PC-9 (cell line): ENCODE measurements around the gene IL1R2.

ENCODE experiments used
- EZH2 ChIP-seq: fragments of 200-600 bp; sonication (generic); IDR thresholded peaks from 2 replicates; pipeline ENCODE4 v1.8.0; 2017; ENCODE audit warnings: antibody characterized with exemption, low read depth
- TF ChIP-seq, protein P1 (sequence below): fragments of 200-600 bp; sonication (generic); conservative IDR thresholded peaks from 2 replicates; pipeline ENCODE4 v1.6.1; 2017; ENCODE audit warnings: mixed run types, antibody characterized with exemption, mild to moderate bottlenecking, moderate library complexity

DNA sequence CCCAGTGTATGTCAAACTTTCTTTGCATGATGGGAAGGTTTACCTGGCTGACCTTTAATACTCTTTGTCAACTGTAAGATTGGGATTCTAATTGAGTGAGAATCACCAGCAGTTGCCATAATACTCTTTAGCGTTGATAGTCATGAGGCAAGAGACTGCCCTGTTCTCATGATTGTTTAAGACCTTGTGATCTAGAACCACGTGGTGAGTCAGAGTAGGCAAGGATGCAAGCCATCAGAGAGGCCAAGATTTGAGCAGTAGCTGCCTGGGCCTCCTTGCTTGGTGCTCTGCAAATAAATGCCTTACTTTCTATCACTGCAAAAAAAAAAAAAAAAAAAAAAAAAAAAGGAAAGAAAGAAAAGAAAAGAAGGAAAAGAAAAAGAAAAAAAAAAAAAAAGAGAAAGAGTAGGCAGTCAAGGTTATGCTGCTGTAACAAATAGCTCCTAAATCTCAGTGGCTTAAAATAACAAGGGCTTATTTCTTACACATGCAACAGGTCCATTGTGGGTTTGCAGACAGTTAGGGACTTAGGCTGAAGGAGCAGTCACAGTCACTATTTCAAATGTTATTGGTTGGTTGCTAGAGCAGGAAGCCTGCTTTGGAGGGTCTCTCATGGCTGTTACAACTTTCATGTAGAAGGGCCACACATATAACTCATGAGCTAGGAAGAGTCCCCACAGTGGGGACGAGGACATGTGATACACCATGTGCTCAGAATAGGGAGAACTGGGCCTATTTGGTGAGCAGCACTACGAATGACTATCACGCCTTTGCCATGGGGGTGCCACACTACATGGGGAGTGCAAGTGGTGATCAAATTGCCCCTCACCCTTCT, 21.7 kb downstream of the IL1R2 start:
- TF ChIP-seq, protein P1, sequence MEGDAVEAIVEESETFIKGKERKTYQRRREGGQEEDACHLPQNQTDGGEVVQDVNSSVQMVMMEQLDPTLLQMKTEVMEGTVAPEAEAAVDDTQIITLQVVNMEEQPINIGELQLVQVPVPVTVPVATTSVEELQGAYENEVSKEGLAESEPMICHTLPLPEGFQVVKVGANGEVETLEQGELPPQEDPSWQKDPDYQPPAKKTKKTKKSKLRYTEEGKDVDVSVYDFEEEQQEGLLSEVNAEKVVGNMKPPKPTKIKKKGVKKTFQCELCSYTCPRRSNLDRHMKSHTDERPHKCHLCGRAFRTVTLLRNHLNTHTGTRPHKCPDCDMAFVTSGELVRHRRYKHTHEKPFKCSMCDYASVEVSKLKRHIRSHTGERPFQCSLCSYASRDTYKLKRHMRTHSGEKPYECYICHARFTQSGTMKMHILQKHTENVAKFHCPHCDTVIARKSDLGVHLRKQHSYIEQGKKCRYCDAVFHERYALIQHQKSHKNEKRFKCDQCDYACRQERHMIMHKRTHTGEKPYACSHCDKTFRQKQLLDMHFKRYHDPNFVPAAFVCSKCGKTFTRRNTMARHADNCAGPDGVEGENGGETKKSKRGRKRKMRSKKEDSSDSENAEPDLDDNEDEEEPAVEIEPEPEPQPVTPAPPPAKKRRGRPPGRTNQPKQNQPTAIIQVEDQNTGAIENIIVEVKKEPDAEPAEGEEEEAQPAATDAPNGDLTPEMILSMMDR, result no peak
- no peak for TF ChIP-seq EZH2
